ACHN (cell line): ENCODE results near the gene ZNF98.

Experiments
- DNase-seq: peaks from one replicate; pipeline ENCODE4 v3.0.0-alpha.2; 2015
- in situ Hi-C: cut with HindIII; loops from 2 replicates; pipeline ENCODE4 v1.10.0; 2017; ENCODE audit warnings: low sequenced_read_pairs, low pct_ligation_motif_present, low pct_unique_long_range_greater_than_20kb

ZNF98 gene

DNA sequence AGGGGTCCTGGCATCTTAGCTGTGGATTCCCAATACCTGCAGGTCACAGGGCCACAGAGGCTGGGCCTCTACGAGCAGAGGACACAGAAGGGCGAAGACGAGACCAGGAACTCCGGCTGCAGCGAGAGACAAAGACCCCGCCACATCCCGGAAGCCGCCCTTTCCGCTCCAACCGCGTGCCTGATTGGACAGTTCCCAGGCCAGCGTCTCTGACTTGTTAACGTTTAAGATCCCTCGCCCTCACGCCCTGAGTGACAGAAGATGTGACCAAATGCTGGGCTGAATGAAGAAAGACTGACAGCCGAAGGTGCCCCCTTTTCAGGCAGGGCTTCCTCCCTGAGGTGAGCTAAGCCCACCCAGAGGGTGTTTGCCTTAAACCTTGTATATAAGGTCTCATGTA is at the start of gene ZNF98:
Gene ZNF98 (minus strand): TSS at position 136 of the 400 bp plus-strand sequence. CDS start 122 bp downstream, at position 14.
- DNase-seq = no peak
- in situ Hi-C loops = no loop called here

DNA sequence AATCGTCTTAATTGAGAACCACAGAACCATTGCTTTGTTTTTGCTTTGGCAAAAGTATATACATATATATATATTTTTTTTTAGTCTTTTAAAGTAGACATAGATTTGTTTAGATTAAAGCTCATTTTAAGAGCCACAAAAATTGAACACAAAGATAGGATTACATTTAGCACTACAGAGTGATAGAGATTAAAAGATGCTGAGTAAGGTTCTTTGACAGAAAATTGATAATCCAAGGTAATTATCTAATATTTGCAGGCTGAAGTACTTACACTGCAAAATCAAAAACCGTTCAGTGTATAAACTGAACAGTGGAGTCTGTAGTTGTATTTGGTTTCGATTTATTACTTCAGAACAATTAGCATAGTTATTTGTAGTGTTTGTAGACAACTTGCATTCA is 24.5 kb upstream of the ZNF98 start:
- in situ Hi-C loops = no loop called here
- DNase-seq = no peak

DNA sequence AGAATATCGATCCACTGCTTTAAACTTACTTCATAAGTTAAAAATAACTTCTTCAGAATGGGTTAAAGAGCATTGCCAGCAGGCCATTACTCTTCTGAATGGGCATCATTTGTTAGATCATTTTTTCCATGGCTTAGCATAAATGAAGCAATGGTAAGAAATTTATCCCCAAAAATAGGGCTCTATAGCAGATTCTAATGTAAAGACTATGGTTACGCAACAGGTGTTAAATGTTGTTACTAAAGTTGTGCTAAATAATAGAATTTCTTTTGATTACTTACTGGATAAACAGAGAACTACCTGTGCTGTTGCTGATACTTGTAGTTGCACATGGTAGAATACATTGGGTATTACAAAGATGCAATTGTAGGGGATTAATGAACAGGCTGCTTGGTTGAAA is 15.9 kb upstream of the ZNF98 start:
- DNase-seq = no peak

DNA sequence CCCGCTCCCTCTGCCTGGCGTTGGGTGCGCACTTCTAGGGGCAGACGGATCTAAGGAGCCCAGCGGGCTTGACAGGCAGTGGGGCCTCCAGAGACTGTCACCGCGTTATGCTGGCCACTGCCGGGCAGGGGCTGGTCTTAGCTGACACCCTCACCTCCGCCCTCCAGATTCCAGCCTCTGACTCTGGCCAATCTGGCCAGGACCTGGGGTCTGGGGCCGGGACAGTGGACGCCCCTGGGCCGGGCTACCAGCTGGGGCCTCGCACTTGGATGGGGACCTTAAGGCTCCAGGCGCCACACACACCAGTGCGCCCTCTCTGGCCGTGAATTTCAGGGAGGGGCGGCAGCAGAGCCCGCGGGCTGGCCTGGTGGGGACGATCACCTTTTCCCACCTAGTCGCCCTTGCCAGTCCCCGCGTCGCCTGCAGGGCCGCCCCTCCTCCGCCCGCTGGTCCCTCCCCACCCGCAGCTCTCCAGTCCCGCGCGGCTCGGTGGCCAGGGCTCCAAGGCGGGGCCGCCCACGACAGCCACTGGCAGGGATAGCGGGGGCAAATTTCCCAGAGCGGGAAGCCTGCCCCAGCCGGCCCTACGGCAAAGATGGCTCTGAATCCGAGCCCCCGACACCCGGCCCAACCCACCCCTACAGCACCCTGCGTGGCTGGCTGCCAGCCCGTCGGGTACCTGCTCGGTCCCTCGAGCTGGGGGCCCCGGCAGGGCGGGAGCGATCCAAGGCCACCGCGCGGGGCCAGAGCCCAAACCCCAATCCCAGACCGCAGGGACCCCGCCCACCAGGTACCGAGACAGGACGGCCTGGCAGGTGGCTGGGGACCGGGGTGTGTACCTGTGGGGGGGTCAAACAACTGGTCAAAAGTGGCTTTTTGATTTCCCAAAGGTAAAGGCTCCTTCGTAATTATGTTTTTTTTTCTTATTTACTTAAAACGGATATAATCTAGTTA is 6.1 kb upstream of the ZNF98 start:
- no peak for DNase-seq
- in situ Hi-C loops = no loop called here

More for the DNA sequence above, 15.9 kb upstream of the ZNF98 start:
- in situ Hi-C loops = no loop called here

DNA sequence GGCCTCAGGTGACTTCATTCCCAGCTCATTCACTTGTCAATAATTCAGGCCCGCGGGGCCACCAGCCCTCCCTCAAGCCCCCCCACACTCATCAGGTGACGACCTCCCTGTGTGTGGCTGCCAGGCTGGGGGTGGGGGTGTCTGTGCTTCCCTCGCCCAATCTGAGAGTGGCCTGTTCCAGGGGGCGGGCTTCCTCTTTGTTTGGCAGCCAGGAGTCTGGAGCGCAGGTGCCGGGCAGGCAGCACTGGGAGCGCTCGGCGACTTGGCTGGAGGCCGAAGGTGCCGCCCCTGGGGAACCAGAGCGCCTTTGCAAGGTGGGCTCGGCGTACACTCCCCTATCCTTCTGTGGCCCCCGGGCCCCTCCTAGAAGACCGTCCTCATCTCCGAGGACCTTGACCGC is 5.4 kb upstream of the ZNF98 start:
- no peak for DNase-seq
- in situ Hi-C loops = no loop called here

DNA sequence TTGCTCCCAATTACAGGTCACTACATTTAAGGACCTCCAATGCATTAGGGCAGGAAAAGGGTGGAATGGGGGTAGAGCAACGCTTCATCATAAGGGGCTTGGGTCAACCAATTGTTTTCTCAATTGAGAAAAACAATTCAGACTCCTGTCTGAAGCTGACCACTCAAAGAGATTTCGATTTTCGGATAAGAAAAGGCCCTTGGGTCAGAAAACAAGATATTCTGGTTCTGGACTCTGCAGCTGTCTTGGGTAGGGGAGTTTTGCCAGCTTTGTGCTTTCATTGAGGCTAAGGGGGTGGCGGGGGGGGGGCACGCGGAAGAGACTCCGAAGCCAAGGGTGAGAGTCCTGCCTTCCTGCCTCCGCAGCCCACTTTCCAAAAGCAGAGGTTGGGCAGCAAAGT is 4.8 kb upstream of the ZNF98 start:
- DNase-seq = no peak
- in situ Hi-C loops = no loop called here

DNA sequence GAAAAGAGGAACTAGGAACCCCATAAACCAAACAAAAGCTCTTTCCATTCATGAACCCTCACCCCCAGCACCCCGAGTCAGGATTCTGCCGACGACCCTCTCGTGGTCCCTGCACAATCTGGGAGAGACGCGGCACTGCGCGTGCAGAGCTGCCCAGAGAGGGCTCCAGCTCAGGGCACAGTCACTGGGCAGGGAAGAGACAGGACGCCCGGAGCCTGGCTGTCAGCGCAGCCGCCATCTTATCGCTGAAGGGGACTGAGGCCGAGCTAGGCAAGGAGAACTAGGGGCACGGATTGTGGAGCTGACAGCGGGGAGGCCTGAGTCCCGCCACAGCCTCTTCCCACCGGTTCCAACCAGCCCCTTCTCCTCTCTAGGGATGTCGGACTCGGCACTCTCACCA is 349 bp downstream of the ZNF98 start:
- no peak for DNase-seq
- in situ Hi-C loops = no loop called here

DNA sequence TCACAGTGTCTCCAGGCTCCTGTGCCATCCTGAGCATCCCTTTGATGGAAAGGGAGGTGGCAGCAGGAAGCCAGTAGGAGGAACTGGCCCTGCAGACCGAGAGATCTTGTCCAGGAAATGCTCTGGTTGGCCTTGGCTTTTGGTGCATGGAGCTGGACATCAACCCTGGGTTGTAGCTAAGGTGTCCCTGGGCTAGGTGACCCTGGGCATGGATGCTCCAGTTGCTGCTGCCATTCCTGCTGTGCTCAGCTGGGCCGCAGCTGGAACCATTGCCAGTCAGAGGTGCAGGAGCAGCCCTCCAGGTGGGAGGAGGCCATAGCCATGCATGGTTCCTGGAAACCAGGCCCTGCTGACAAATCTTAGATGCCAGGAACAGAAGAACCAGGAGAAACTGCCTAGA is 67.5 kb downstream of the ZNF98 start:
- DNase-seq = no peak
- in situ Hi-C loops = no loop called here
